HL-60 (cell line): ENCODE data around the gene NBL1.

Source experiments
- DNase-seq, 2 experiments: peaks; one replicate each; pipeline ENCODE4 v3.0.0-alpha.2; 2010 to 2020; ENCODE audit warnings: low read depth in 1 of 2, low spot score in 1 of 2
- H3K27ac ChIP-seq: fragments of 250-450 bp; sonication (Bioruptor Pico); replicated peaks from 2 replicates; pipeline ENCODE4 v1.5.1; 2020; ENCODE audit warnings: mild to moderate bottlenecking, moderate library complexity
- H3K27me3 ChIP-seq: fragments of 250-450 bp; sonication (Bioruptor Pico); 2 replicates; pipeline ENCODE4 v1.5.1; 2021; ENCODE audit warnings: mild to moderate bottlenecking, moderate library complexity; ENCODE audit not compliant: insufficient read depth, poor library complexity, severe bottlenecking
- H3K4me3 ChIP-seq: replicated peaks from 2 replicates; pipeline ENCODE4 v1.5.1; 2011; ENCODE audit warnings: mild to moderate bottlenecking, control low read depth, low read length; ENCODE audit not compliant: insufficient read depth
- GABPA ChIP-seq: IDR thresholded peaks from 2 replicates; pipeline ENCODE4 v1.6.1; 2012; ENCODE audit warnings: low read depth
- POLR2AphosphoS5 ChIP-seq: IDR thresholded peaks from 2 replicates; pipeline ENCODE4 v1.6.1; 2012; ENCODE audit warnings: low read depth
- SPI1 ChIP-seq: IDR thresholded peaks from 2 replicates; pipeline ENCODE4 v1.6.1; 2012; ENCODE audit warnings: low read depth, mild to moderate bottlenecking, borderline replicate concordance
- TF ChIP-seq, protein P1 (sequence below): IDR thresholded peaks from 2 replicates; pipeline ENCODE4 v1.6.1; 2012; ENCODE audit warnings: low read depth; ENCODE audit not compliant: insufficient replicate concordance
- TF ChIP-seq, protein P2 (sequence below): IDR thresholded peaks from one replicate; pipeline ENCODE4 v1.5.1; 2011; ENCODE audit warnings: low read length, control low read depth, inconsistent platforms; ENCODE audit not compliant: insufficient read depth

Gene NBL1

DNA sequence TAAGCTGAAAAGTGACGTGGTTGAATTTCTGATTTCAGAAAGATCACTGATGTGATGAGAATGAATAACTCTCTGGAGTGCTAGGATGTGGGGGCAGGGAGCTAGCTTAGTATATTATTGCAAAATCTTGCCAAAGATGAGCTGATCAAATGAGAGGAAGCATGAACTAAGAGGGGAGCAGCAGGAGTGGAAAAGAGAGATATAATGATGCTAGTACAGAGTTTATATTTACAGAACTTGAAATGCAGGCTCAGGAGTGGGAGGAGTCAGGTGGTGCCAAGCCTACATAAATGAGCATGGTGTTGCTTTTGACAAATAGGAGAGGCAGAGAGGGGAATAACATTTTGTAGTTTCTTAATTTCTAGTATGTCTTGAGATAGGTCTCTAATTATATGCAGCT is 38.1 kb upstream of the NBL1 start:
- DNase-seq, result no peak
- Histone ChIP-seq H3K4me3 (no peak overlapping the region), H3K27ac (no peak overlapping the region), H3K27me3 (no peaks in the 10 kb centered on the region)
- no peak for TF ChIP-seq SPI1
- no peak for TF ChIP-seq POLR2AphosphoS5

DNA sequence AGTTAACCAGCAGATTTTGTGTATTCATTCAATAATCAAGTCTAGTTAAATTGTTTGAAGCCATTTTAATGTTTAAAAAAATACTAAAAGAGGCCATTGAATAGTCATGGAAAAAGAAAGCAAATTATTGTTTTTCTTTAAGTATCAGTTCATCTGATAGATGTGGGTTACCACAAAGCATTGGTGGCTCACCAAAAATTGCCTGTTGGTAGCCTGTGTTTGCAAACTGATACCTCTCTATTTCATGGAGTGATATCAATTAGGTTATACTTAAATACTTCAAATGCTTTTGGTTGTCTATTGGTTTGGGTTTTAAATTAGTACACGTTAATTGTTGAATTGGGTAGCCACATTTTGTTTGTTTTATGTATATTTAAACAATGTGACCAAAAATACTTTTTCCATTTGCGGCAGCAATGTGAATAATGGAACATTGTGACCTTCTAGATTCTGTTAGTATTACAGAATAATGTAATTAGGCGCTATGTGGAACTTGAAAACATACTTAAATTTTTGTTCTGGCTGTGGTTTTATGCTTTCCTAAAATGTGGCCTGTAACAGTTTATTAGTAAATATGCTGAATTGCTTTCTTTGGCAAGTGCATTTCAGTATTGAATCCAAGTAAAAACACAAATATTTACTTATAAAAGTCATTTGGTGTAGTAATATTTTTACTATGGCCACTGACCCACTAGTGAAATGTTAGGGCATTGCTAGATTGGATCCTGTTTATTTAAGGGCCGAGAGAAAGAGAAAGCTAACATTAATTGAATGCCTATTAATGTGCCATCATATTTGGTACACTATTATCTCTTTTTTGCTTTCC is 37.1 kb upstream of the NBL1 start:
- Histone ChIP-seq H3K27ac (no peak overlapping the region), H3K4me3 (no peak overlapping the region), H3K27me3 (no peaks in the 10 kb centered on the region)
- TF ChIP-seq POLR2AphosphoS5 (no peak), GABPA (no peak), SPI1 (no peak)
- TF ChIP-seq, protein P1, sequence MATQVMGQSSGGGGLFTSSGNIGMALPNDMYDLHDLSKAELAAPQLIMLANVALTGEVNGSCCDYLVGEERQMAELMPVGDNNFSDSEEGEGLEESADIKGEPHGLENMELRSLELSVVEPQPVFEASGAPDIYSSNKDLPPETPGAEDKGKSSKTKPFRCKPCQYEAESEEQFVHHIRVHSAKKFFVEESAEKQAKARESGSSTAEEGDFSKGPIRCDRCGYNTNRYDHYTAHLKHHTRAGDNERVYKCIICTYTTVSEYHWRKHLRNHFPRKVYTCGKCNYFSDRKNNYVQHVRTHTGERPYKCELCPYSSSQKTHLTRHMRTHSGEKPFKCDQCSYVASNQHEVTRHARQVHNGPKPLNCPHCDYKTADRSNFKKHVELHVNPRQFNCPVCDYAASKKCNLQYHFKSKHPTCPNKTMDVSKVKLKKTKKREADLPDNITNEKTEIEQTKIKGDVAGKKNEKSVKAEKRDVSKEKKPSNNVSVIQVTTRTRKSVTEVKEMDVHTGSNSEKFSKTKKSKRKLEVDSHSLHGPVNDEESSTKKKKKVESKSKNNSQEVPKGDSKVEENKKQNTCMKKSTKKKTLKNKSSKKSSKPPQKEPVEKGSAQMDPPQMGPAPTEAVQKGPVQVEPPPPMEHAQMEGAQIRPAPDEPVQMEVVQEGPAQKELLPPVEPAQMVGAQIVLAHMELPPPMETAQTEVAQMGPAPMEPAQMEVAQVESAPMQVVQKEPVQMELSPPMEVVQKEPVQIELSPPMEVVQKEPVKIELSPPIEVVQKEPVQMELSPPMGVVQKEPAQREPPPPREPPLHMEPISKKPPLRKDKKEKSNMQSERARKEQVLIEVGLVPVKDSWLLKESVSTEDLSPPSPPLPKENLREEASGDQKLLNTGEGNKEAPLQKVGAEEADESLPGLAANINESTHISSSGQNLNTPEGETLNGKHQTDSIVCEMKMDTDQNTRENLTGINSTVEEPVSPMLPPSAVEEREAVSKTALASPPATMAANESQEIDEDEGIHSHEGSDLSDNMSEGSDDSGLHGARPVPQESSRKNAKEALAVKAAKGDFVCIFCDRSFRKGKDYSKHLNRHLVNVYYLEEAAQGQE, result no peak
- TF ChIP-seq, protein P2, sequence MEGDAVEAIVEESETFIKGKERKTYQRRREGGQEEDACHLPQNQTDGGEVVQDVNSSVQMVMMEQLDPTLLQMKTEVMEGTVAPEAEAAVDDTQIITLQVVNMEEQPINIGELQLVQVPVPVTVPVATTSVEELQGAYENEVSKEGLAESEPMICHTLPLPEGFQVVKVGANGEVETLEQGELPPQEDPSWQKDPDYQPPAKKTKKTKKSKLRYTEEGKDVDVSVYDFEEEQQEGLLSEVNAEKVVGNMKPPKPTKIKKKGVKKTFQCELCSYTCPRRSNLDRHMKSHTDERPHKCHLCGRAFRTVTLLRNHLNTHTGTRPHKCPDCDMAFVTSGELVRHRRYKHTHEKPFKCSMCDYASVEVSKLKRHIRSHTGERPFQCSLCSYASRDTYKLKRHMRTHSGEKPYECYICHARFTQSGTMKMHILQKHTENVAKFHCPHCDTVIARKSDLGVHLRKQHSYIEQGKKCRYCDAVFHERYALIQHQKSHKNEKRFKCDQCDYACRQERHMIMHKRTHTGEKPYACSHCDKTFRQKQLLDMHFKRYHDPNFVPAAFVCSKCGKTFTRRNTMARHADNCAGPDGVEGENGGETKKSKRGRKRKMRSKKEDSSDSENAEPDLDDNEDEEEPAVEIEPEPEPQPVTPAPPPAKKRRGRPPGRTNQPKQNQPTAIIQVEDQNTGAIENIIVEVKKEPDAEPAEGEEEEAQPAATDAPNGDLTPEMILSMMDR, result no peak
- DNase-seq, result no peak

DNA sequence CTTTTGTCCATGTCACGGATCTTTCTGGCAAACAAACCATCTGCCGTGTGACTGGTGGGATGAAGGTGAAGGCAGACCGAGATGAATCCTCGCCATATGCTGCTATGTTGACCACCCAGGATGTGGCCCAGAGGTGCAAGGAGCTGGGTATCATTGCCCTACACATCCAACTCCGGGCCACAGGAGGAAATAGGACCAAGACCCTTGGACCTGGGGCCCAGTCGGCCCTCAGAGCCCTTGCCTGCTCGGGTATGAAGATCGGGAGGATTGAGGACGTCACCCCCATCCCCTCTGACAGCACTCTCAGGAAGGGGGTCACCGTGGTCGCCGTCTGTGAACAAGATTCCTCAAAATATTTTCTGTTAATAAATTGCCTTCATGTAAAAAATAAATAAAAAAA is 35.9 kb upstream of the NBL1 start:
- TF ChIP-seq, protein P1, result no peak
- no peak for TF ChIP-seq POLR2AphosphoS5
- TF ChIP-seq GABPA, result no peak
- TF ChIP-seq SPI1, result no peak
- TF ChIP-seq, protein P2, result no peak
- no peak overlapping the region for H3K4me3 ChIP-seq
- H3K27me3 ChIP-seq, result no peaks in the 10 kb centered on the region
- H3K27ac ChIP-seq, result no peak overlapping the region
- no peak for DNase-seq

DNA sequence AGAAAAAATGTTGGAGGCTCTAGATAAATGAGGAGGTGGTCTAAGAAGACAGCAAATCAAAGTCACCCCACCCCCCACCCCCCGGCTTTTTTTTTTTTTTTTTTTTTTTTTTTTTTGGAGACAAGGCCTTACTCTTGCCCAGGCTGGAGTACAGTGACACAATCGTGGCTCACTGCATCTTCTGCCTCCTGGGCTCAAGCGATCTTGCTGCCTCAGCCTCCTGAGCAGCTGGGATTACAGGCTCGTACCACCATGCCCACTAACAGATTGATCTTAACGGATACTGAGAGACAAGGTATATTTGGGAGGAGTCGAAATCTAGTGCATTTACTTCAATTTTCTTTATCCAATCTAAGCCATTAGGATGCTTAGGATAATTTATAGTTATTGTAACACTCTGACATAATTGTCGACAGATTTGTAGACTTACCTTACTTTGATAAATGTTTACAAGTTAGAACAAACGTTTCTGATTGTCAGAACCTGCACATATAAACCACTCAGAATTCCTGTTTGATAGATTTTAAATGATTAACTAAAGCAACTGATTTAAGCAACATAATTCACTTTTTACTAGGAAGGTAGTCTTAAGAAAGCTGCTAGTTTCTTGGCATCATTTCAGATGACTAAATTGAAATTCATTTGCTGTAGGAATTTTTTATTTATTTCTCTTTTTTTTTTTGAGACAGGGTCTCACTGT is 33.7 kb upstream of the NBL1 start:
- H3K27me3 ChIP-seq, result no peaks in the 10 kb centered on the region
- no peak overlapping the region for H3K27ac ChIP-seq
- H3K4me3 ChIP-seq, result no peak overlapping the region
- TF ChIP-seq, protein P2, result no peak
- TF ChIP-seq SPI1, result no peak
- no peak for DNase-seq
